Vagina (tissue), 2 donors: ENCODE measurements around the gene CTDSP2.

Source experiments
- POLR2A ChIP-seq, 2 donors: fragments of 450-650 bp; IDR thresholded peaks; one replicate each; pipeline ENCODE4 v1.6.1; 2017; ENCODE audit warnings: antibody characterized with exemption in 2 of 2, mild to moderate bottlenecking in 2 of 2, moderate library complexity in 2 of 2
- TF ChIP-seq, protein P1 (sequence below), 3 experiments: fragments of 450-650 bp in 2 of 3; fragments of 200-600 bp in 1 of 3; sonication (generic) in 1 of 3; IDR thresholded peaks; one replicate each; pipeline ENCODE4 v1.5.1; 2017 to 2019; ENCODE audit warnings: antibody characterized with exemption in 3 of 3, mild to moderate bottlenecking in 2 of 3, moderate library complexity in 2 of 3

DNA sequence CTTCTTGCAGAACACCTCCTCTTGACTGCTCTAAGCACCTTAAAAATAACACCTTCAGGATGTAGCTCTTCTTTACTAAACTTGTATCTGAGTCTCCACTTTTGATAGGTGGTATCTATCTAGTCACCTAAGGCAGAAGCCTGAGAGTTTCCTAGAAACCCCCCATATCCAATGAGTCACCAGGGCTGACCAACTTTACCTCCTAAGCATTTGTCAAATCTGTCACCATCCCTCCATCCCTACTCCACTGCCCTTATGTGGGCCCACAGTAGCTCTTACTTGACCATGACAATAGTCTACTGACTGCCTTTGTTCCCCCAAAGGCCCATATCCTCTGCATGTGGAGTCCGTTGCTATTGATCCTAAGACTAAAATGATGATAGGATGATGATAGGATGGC is 43.9 kb downstream of the CTDSP2 start:
- TF ChIP-seq, protein P1, sequence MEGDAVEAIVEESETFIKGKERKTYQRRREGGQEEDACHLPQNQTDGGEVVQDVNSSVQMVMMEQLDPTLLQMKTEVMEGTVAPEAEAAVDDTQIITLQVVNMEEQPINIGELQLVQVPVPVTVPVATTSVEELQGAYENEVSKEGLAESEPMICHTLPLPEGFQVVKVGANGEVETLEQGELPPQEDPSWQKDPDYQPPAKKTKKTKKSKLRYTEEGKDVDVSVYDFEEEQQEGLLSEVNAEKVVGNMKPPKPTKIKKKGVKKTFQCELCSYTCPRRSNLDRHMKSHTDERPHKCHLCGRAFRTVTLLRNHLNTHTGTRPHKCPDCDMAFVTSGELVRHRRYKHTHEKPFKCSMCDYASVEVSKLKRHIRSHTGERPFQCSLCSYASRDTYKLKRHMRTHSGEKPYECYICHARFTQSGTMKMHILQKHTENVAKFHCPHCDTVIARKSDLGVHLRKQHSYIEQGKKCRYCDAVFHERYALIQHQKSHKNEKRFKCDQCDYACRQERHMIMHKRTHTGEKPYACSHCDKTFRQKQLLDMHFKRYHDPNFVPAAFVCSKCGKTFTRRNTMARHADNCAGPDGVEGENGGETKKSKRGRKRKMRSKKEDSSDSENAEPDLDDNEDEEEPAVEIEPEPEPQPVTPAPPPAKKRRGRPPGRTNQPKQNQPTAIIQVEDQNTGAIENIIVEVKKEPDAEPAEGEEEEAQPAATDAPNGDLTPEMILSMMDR (IDR thresholded peaks at IDR 0.05) = no peak
- no peak for TF ChIP-seq POLR2A (IDR thresholded peaks at IDR 0.05)
